Activated CD8-positive, alpha-beta memory T cell treated with anti-CD3 and anti-CD28 coated beads, Interleukin-2, amount 50 U/mL, for 1 hour (primary cell): Measurements from ENCODE around the gene TOMM7.
A peak's percentile ranks its signal among the peaks of the same experiment; 100 is the strongest.

Experiments
- DNase-seq: peaks from one replicate; pipeline ENCODE4 v3.0.0-alpha.2; 2020; ENCODE audit errors: extremely low read depth

Gene TOMM7

GRCh38 chr7:22822486-22823141 is at the start of gene TOMM7:
Gene TOMM7, minus strand, starts transcription at chr7:22822849. Its CDS starts 70 bp downstream, at chr7:22822779.
- peak; percentile 75 for DNase-seq

- DNase-seq = no peak
Observed at GRCh38 chr7:22872096-22872807, 49.6 kb upstream of the TOMM7 start.

- DNase-seq = no peak
Observed at GRCh38 chr7:22871661-22872060, 49.0 kb upstream of the TOMM7 start.

- no peak for DNase-seq
Observed at GRCh38 chr7:22868509-22868908, 45.9 kb upstream of the TOMM7 start.

- no peak for DNase-seq
Observed at GRCh38 chr7:22867589-22867988, 44.9 kb upstream of the TOMM7 start.

GRCh38 chr7:22867003-22867402 is 44.4 kb upstream of the TOMM7 start:
- no peak for DNase-seq

- no peak for DNase-seq
Observed at GRCh38 chr7:22865602-22865960, 42.9 kb upstream of the TOMM7 start.

GRCh38 chr7:22864855-22865601 is 42.4 kb upstream of the TOMM7 start:
- DNase-seq = no peak

- DNase-seq = no peak
Observed at GRCh38 chr7:22864301-22864700, 41.7 kb upstream of the TOMM7 start.

- DNase-seq = no peak
Observed at GRCh38 chr7:22863156-22863899, 40.7 kb upstream of the TOMM7 start.

- no peak for DNase-seq
Observed at GRCh38 chr7:22861576-22861975, 38.9 kb upstream of the TOMM7 start.

- DNase-seq = no peak
Observed at GRCh38 chr7:22860784-22861482, 38.3 kb upstream of the TOMM7 start.

GRCh38 chr7:22860337-22860736 is 37.7 kb upstream of the TOMM7 start:
- no peak for DNase-seq

- DNase-seq = no peak
Observed at GRCh38 chr7:22859641-22860290, 37.1 kb upstream of the TOMM7 start.

GRCh38 chr7:22858640-22859561 is 36.3 kb upstream of the TOMM7 start:
- DNase-seq = no peak

GRCh38 chr7:22858274-22858639 is 35.6 kb upstream of the TOMM7 start:
- no peak for DNase-seq

- no peak for DNase-seq
Observed at GRCh38 chr7:22856416-22856815, 33.8 kb upstream of the TOMM7 start.

GRCh38 chr7:22855049-22855392 is 32.4 kb upstream of the TOMM7 start:
- no peak for DNase-seq

GRCh38 chr7:22854158-22855048 is 31.8 kb upstream of the TOMM7 start:
- peak; percentile 27 for DNase-seq
